C1 segment of cervical spinal cord (tissue), 14 donors: ENCODE results near the gene ZNF692.

Experiments used
- DNase-seq, 14 donors: peaks; one replicate each; lab custom pipeline; 2025; lab: John Stamatoyannopoulos, UW

ZNF692 gene

GRCh38 chr1:248825909-248826760, 32.8 kb downstream of the ZNF692 start, which contains the start of gene SH3BP5L:
TSS of gene SH3BP5L (minus strand) at chr1:248825915. CDS start at chr1:248824935, 980 bp downstream.
- DNase-seq = peak; percentile 81 to 97 (median 96)

DNA sequence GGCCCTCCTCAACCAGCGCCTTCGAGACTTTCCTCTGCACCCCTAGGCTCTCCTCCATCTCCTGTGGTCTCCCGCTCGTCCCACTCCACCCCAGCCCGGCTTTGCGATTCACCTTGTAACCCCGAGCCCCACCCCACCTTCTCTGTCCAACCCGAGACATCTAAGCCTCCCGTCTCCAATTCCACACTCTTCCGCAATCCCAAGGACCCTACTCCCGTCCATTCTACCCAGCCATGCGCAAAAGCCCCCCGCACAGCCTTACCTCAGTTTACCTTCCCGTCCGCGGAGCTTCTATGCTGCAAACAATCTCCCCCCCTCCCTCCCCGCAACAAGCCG, 33.3 kb downstream of the ZNF692 start:
- no peak for DNase-seq

DNA sequence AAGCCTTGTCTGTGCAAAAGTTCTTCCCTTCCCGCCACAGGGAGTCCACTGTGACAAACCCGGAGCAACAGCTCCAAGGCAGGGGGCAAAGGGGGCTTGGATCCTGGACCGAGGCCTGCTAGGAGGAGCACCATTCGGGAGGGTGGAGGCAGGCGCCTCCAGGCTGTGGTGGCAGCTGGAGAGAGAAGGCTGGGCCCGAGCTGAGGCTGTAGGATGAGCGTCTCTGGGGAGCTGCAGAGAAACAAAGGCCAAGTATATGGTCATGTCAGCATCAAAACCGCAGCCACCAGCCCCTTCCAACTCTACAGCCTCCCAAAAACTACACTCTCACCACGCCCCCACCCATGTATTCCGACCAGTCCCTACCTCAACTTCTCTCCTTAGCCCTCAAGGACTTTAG, 33.7 kb downstream of the ZNF692 start:
- no peak for DNase-seq

GRCh38 chr1:248824701-248825100, 34.2 kb downstream of the ZNF692 start:
- no peak for DNase-seq

GRCh38 chr1:248824301-248824700, 34.6 kb downstream of the ZNF692 start:
- no peak for DNase-seq

- no peak for DNase-seq
Observed at GRCh38 chr1:248823517-248824001, 35.3 kb downstream of the ZNF692 start.

DNA sequence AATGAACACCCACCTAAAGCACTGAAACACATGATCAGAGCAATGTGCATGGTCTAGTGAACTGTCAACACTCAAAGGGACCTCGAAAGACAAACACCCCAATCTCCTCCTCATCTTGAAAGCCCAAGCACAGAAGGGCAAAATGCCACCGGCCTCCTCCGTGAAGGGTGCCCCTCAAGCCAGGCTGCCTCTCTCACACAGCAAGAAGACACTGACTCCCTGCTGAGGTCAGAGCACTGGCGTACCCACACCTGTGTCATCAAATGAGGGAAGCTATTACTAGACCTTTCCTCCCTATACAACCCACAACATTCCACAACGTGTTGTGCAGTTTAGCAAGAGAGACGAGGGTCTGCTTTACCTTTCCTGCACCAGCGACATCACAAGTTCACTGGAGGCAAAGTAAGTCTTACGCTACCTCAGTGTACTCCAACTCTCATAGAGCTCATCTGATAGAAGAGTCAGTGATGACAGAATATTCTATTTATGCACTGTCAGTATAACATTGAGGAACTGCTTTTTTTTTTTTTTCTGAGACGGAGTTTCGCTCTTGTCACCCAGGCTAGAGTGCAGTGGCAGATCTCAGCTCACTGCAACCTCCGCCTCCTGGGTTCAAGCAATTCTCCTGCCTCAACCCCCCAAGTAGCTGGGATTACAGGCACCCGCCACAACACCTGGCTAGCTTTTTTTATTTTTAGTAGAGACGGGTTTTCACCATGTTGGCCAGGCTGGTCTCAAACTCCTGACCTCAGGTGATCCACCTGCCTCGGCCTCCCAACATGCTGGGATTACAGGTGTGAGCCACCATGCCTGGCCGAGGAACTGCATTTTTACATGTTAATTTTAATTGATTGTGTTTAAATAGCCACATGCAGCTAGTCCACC, 36.5 kb downstream of the ZNF692 start:
- DNase-seq = no peak

GRCh38 chr1:248821641-248822040, 37.2 kb downstream of the ZNF692 start:
- DNase-seq = no peak

DNA sequence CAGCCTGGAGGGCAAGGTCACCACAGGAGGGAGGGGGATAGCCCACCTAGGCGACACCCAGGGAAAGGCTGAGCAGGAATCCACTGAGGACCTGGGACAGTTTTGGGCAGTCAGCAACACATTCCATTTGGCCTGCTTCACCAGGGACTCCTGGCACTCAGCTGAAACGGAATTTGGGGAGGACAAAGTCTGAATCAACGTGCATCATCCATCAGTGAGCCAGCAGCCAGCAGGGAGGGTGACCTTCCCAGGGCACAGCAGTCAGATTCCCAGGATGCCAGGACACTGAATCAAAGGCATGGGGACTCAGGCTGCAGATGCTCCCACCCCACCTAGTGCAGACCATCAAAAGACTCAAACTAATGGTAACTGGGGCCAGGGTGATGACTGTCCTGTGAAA, 37.8 kb downstream of the ZNF692 start:
- DNase-seq = no peak

- DNase-seq = no peak
Observed at GRCh38 chr1:248820041-248820585, 38.8 kb downstream of the ZNF692 start.

GRCh38 chr1:248818505-248819374, 40.1 kb downstream of the ZNF692 start:
- no peak for DNase-seq

- no peak for DNase-seq
Observed at GRCh38 chr1:248817065-248817464, 41.8 kb downstream of the ZNF692 start.

GRCh38 chr1:248816042-248816851, 42.6 kb downstream of the ZNF692 start:
- no peak for DNase-seq

GRCh38 chr1:248815407-248816034, 43.4 kb downstream of the ZNF692 start:
- no peak for DNase-seq

- no peak for DNase-seq
Observed at GRCh38 chr1:248814351-248814750, 44.5 kb downstream of the ZNF692 start.

- DNase-seq = no peak
Observed at GRCh38 chr1:248813546-248813945, 45.3 kb downstream of the ZNF692 start.

DNA sequence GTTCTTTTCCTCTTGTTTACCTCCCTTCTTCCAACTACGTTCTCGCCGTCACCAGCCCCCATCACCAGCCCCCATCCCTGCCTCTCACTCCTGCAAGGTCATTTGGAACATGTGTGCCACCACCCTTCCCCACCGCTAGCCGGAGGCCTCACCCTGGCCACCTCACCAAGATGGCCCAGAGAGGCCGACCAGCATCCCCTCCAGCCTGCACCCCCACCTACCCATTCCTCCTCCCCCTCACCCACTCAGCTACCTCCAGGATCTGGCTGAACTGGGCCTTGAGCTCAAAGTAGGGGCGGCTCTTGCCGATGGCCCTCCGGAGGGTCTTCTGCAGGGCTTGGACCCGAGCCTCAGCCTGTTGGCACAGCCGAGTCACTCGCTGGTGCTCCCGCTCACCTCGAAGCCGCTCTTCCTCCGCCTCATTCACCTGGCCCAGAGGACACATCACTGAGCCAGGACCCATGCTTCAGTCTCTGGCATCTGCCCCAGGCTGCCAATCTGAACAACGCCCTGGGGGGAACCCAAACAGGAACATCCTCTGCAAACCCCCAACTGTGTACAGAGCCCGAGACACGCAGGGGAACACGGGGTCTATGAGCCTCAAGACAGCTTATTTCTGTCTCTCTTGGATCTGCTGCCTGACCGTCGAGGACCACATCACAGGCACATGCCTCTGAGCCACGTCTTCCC, 46.0 kb downstream of the ZNF692 start:
- no peak for DNase-seq

- DNase-seq = no peak
Observed at GRCh38 chr1:248811514-248812490, 47.1 kb downstream of the ZNF692 start.
